Measurements from ENCODE around the gene DIABLO.
"Not testable (repeated sequence)": the region's sequence is repeated elsewhere in the genome, so short reads cannot be mapped to it uniquely, and the experiment has no call there.

The DIABLO gene

DNA sequence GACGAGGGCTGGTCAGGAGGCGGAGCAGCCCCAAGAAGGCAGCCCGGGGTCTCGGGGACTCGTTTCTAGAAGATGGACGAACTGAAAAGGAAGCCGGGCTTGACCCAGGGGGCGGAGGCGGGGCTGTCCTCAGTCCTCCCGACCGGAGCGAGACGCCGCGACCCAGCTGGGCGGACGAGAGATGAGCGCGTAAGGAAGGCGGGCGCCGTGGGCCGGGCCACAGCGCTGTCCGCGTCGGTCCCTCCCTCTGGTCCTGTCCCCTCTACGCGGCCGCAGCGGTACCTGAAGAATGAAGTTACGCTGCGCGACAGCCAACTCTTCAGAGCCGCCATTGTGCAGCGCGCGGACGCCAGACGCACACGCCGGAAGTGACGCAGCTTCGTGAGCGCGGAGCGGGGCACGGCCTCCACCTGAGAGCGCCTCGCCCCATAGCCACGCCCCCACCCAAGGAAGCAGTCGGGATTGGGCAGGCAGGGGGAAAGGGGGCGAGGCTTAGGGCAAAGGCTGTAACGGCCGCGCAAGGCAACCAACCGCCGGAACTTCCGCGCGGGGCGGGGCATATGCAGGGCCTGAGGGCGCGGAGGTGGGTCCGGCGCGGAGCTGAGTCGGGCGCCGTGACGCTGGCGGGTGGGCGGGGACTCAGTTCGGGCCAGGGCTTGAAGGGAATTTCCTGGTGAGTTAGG lies at the start of gene DIABLO:
Gene DIABLO (minus strand): TSS at position 370 of the 683 bp plus-strand sequence. CDS start 38 bp downstream, at position 332.
- Histone ChIP-seq H3K36me3 (ENCODE audit: insufficient read depth, low read length) (peaks cover 30% of the 10 kb centered on the region), H3K9ac (ENCODE audit: insufficient read length) (peak within 1 kb of the TSS; percentile 96), H3K27ac (peak within 1 kb of the TSS; percentile 80), H3K4me3 (peak within 1 kb of the TSS; percentile 95), H3K9me3 (ENCODE audit: low read depth, low read length) (no peaks in the 10 kb centered on the region)
- DNase-seq (ENCODE audit: low read depth, low spot score): peak; percentile 89
- TF ChIP-seq EZH2 (IDR thresholded peaks at IDR 0.05): no peak
- peak; percentile 52 for TF ChIP-seq FOXP2 (optimal IDR thresholded peaks at IDR 0.05; ENCODE audit: control extremely low read depth, extremely low read length, insufficient read depth)
- TF ChIP-seq POLR2AphosphoS5 (IDR thresholded peaks at IDR 0.05; ENCODE audit: borderline replicate concordance, low read depth, low read length): peak; percentile 96

DNA sequence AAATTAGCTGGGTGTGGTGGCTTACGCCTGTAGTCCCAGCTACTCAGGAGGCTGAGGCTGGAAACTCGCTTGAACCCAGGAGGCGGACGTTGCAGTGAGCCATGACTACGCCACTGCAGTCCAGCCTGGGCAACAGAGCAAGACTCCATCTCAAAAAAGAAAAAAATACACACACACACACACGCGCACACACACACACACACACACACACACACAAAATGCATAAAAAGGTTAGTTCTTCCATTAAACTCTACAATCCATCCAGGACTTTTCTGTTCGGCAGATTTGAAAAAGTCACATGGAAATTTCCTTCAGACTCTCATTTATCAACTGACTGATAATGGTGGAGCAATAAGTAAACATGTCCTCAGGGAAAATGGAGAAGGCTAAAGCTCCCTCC lies 49.6 kb upstream of the DIABLO start:
- no peak for DNase-seq (ENCODE audit: low read depth, low spot score)
- Histone ChIP-seq H3K9me3 (ENCODE audit: low read depth, low read length) (no peaks in the 10 kb centered on the region), H3K4me3 (no peak overlapping the region), H3K9ac (ENCODE audit: insufficient read length) (no peak overlapping the region), H3K36me3 (ENCODE audit: insufficient read depth, low read length) (peaks cover 16% of the 10 kb centered on the region), H3K27ac (no peak overlapping the region)
- no peak for TF ChIP-seq EZH2 (IDR thresholded peaks at IDR 0.05)
- no peak for TF ChIP-seq FOXP2 (optimal IDR thresholded peaks at IDR 0.05; ENCODE audit: control extremely low read depth, extremely low read length, insufficient read depth)
- TF ChIP-seq POLR2AphosphoS5 (IDR thresholded peaks at IDR 0.05; ENCODE audit: borderline replicate concordance, low read depth, low read length): no peak

DNA sequence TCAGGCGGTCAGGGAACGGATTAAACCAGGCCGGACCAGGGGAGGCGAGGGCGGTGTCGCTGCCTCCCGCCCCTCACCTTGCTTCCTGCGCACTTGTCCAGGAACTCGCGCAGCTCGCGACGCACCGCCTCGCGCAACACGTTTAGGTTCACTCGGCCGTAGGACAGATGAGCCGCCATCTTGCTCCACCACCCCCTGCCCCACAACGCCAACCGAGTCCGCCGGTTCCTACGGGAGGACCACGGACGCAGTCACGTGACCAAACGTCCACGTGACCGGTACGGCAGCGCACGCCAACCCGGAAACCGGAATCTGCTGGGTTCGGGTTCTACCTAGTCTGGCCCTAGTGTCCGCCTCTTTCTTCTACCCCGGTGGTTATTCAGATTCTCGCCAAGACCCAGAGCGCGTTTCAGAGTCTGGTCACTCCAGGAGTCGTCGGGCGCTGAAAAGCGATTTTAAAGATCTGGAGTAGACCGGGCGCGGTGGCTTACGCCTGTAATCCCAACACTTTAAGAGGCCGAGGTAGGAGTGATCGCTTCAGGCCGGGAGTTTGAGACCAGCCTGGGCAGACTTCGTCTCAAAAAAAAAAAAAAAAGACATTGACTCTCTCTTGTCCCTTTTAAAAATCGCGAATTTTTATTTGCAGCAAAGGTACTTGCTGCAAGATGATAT lies 40.5 kb upstream of the DIABLO start, which contains the start of gene VPS33A:
Gene VPS33A (minus strand): TSS at position 265 of the 672 bp plus-strand sequence. CDS start 86 bp downstream, at position 179.
- Histone ChIP-seq H3K9ac (ENCODE audit: insufficient read length) (peak within 1 kb of the TSS; percentile 87), H3K36me3 (ENCODE audit: insufficient read depth, low read length) (peaks cover 8% of the 10 kb centered on the region), H3K4me3 (peak within 1 kb of the TSS; percentile 88), H3K27ac (peak within 1 kb of the TSS; percentile 49; the same call in 1 of the 2 replicates), H3K9me3 (ENCODE audit: low read depth, low read length) (no peaks in the 10 kb centered on the region)
- peak; percentile 81 for DNase-seq (ENCODE audit: low read depth, low spot score)
- TF ChIP-seq FOXP2 (optimal IDR thresholded peaks at IDR 0.05; ENCODE audit: control extremely low read depth, extremely low read length, insufficient read depth): no peak
- no peak for TF ChIP-seq EZH2 (IDR thresholded peaks at IDR 0.05)
- peak; percentile 95 for TF ChIP-seq POLR2AphosphoS5 (IDR thresholded peaks at IDR 0.05; ENCODE audit: borderline replicate concordance, low read depth, low read length)

DNA sequence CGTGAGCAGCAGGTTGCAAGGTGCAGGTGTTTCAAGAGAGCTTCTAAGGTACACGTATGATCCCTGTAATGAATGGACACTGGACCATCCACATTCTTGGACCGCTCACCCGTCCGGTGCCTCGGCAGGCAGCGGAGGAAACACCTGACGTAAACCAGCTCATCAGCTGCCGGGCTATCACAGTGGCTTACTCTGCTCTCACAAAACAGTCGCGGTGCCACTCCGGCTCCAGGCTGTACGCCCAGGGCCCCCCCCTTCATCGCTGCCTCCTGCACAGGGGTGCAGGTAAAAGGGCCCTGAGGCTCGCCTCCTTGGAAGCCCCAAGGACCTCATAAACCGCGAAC lies 40.0 kb upstream of the DIABLO start:
- H3K9me3 ChIP-seq (ENCODE audit: low read depth, low read length): no peaks in the 10 kb centered on the region
- no peak for DNase-seq (ENCODE audit: low read depth, low spot score)
- H3K9ac ChIP-seq (ENCODE audit: insufficient read length): peak overlapping the region; percentile 87
- H3K36me3 ChIP-seq (ENCODE audit: insufficient read depth, low read length): peaks cover 12% of the 10 kb centered on the region
- peak overlapping the region; percentile 88 for H3K4me3 ChIP-seq
- peak overlapping the region; percentile 49; the same call in 1 of the 2 replicates for H3K27ac ChIP-seq
- no peak for TF ChIP-seq POLR2AphosphoS5 (IDR thresholded peaks at IDR 0.05; ENCODE audit: borderline replicate concordance, low read depth, low read length)
- no peak for TF ChIP-seq EZH2 (IDR thresholded peaks at IDR 0.05)
- no peak for TF ChIP-seq FOXP2 (optimal IDR thresholded peaks at IDR 0.05; ENCODE audit: control extremely low read depth, extremely low read length, insufficient read depth)

DNA sequence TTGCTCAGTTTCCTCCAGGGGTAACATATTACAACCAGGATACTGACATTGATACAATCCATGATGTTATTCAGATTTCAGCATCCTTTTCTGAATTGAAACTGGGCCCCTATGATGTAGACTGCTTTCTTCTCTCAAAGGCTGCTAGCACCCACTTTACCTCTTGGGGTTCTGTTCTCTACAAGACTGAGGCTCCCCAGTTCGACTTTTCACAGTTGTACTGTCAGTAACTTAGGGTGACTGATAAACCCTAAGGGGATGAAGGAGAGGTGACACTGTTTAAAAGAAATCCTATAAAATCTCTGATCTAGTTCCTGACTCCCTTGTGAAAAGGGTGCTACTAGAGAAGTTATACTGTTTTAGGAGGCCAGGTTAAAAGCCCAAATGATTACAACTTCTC lies 39.6 kb upstream of the DIABLO start:
- TF ChIP-seq POLR2AphosphoS5 (IDR thresholded peaks at IDR 0.05; ENCODE audit: borderline replicate concordance, low read depth, low read length) (no peak), EZH2 (IDR thresholded peaks at IDR 0.05) (no peak), FOXP2 (optimal IDR thresholded peaks at IDR 0.05; ENCODE audit: control extremely low read depth, extremely low read length, insufficient read depth) (no peak)
- H3K4me3 ChIP-seq: peak overlapping the region; percentile 88
- H3K27ac ChIP-seq: no peak overlapping the region
- H3K9me3 ChIP-seq (ENCODE audit: low read depth, low read length): no peaks in the 10 kb centered on the region
- DNase-seq (ENCODE audit: low read depth, low spot score): no peak
- H3K9ac ChIP-seq (ENCODE audit: insufficient read length): peak overlapping the region; percentile 87
- peaks cover 12% of the 10 kb centered on the region for H3K36me3 ChIP-seq (ENCODE audit: insufficient read depth, low read length)

DNA sequence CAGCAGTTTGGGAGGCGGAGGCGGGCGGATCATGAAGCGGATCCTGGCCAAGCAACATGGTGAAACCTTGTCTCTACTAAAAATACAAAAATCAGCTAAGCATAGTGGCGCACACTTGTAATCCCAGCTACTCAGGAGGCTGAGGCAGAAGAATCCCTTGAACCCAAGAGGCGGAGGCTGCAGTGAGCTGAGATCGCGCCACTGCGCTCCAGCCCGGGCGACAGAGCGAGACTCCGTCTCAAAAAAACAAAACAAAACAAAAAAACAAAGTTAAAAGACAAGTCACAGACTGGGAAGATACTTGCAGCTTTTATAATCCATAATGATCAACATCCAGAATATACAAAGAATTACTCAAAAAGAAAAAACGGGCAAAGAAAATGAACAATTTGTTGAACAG lies 34.9 kb upstream of the DIABLO start:
- H3K4me3 ChIP-seq; H3K9ac ChIP-seq (ENCODE audit: insufficient read length); DNase-seq (ENCODE audit: low read depth, low spot score); H3K27ac ChIP-seq; H3K9me3 ChIP-seq (ENCODE audit: low read depth, low read length): not testable (repeated sequence)
- peaks cover 28% of the 10 kb centered on the region for H3K36me3 ChIP-seq (ENCODE audit: insufficient read depth, low read length)

DNA sequence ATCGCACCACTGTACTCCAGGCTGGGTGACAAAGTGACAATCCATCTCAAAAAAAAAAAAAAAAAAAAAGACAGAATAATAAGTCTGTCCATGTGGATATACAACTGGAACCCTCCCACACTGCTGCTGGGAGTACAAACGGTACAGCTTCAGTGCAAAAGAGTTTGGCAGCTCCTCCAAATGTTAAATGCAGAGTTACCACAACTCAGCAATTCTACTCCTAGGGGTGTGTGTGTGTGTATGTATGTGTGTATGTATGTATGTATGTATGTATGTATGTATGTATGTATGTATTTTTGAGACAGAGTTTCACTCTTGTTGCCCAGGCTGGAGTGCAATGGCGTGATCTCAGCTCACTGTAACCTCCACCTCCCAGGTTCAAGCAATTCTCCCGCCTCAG lies 33.1 kb upstream of the DIABLO start:
- H3K9me3 ChIP-seq (ENCODE audit: low read depth, low read length); H3K4me3 ChIP-seq; H3K9ac ChIP-seq (ENCODE audit: insufficient read length); DNase-seq (ENCODE audit: low read depth, low spot score); H3K27ac ChIP-seq: not testable (repeated sequence)
- H3K36me3 ChIP-seq (ENCODE audit: insufficient read depth, low read length): peaks cover 27% of the 10 kb centered on the region

DNA sequence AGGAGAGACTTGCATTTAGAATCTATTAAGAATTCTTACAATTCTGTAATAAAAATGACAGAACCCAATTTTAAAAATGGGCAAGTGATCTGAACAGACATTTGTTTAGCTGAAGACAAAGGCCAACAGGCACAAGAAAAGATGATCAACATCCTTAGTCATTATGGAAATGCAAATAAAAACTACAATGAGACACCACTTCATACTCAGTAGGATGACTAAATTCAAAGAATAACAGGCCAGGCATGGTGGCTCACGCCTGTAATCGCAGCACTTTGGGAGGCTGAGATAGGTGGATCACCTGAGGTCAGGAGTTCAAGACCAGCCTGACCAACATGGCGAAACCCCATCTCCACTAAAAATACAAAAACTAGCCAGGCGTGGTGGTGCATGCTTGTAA lies 32.6 kb upstream of the DIABLO start:
- DNase-seq (ENCODE audit: low read depth, low spot score); H3K9ac ChIP-seq (ENCODE audit: insufficient read length); H3K9me3 ChIP-seq (ENCODE audit: low read depth, low read length); H3K4me3 ChIP-seq; H3K27ac ChIP-seq: not testable (repeated sequence)
- H3K36me3 ChIP-seq (ENCODE audit: insufficient read depth, low read length): peaks cover 22% of the 10 kb centered on the region

DNA sequence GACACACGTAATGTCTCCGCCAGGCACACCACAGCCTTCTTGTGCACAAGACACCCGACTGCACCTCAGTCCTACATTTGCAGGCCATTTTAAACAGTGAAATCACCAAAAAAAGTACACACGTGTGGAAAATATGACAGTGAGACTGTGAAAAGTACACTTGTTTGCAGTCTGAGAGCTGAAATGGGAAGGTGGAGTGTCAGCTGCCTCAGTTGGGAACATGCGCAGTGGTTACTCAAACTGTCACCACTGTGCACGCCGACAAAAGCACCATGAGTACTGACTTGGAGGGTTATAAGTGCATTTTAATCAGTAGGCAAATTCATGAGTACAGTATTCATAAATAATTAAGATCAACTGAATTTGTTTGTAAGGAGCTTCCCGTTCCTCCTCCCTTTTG lies 24.7 kb upstream of the DIABLO start:
- DNase-seq (ENCODE audit: low read depth, low spot score): no peak
- TF ChIP-seq FOXP2 (optimal IDR thresholded peaks at IDR 0.05; ENCODE audit: control extremely low read depth, extremely low read length, insufficient read depth) (no peak), EZH2 (IDR thresholded peaks at IDR 0.05) (no peak), POLR2AphosphoS5 (IDR thresholded peaks at IDR 0.05; ENCODE audit: borderline replicate concordance, low read depth, low read length) (no peak)
- Histone ChIP-seq H3K36me3 (ENCODE audit: insufficient read depth, low read length) (0 out of 2 replicates have a peak, but pooled peaks cover 6% of the 10 kb centered on the region), H3K4me3 (no peak overlapping the region), H3K9ac (ENCODE audit: insufficient read length) (no peak overlapping the region), H3K27ac (no peak overlapping the region), H3K9me3 (ENCODE audit: low read depth, low read length) (no peaks in the 10 kb centered on the region)

Data from SK-N-MC (cell line).